Measurements from ENCODE around the gene IGFBPL1.

GRCh38 chr9:38368731-38369130 lies 55.5 kb downstream of the IGFBPL1 start:
- TF ChIP-seq CTCF (IDR thresholded peaks at IDR 0.05; ENCODE audit: low read depth, low read length, poor library complexity, severe bottlenecking): no peak
- no peak for TF ChIP-seq EZH2phosphoT487 (IDR thresholded peaks at IDR 0.05; ENCODE audit: borderline replicate concordance, low read length)
